HG02981 (cell line): ENCODE data around the gene SACS.

ENCODE experiments used
- ATAC-seq: cut with Tn5 transposase; IDR thresholded peaks from one replicate; pipeline ENCODE4 v1.9.1; 2021; ENCODE audit warnings: mild to moderate bottlenecking, moderate library complexity; ENCODE audit not compliant: unreplicated experiment

Gene SACS

DNA sequence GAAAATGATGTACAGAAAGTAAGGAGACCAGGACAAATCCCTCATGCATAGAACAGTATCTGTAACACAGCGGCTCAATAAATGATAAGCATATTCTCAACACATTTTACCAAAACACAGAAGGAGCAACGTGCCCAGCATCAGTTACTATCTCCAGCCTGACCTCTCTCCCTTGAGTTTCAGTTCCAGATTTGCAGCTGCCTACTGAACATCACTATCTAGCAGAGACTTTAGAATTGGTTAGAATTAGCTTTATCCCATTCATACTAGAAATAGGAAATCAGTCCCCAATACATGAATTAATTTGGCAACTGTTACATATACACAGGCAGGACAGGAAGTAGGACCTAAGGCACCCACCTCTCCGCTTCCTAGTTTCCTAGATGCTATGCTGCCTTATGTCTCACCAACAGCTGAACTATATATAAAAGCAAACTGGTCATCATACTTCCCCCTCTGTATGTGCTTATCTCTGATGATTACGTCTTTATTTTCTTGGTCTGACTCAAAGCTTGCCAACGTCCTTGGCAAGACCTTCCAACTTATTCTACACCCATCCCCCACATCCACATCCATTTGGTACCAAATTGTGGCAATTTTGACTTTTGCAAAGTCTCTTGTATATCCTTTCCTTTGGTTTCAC lies 61.1 kb downstream of the SACS start:
- ATAC-seq: no peak

DNA sequence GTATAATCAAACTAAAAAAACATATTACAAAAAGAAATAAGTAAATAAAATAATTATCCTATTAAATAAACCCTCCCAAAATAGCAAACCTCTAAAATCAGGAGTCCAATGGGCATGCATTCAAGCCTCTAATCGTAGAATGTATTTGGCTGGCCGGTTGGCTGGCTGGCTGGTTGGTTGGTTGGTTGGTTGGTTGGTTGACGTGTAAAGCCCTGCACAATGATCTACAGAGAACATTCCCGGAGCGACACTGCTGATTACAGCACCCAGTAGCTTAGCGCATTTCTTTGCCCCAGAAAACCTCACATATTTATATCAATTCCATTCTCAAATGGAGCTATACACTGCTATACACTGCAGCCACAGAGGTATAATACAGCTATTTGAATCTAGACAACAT lies 65.6 kb downstream of the SACS start:
- ATAC-seq: no peak

- ATAC-seq: no peak
Measured at GRCh38 chr13:23365652-23366051, 67.8 kb downstream of the SACS start.

- no peak for ATAC-seq
Measured at GRCh38 chr13:23359882-23360281, 73.6 kb downstream of the SACS start.

- ATAC-seq: no peak
Measured at GRCh38 chr13:23357349-23357748, 76.2 kb downstream of the SACS start.

GRCh38 chr13:23356368-23356767 lies 77.1 kb downstream of the SACS start:
- ATAC-seq: no peak

DNA sequence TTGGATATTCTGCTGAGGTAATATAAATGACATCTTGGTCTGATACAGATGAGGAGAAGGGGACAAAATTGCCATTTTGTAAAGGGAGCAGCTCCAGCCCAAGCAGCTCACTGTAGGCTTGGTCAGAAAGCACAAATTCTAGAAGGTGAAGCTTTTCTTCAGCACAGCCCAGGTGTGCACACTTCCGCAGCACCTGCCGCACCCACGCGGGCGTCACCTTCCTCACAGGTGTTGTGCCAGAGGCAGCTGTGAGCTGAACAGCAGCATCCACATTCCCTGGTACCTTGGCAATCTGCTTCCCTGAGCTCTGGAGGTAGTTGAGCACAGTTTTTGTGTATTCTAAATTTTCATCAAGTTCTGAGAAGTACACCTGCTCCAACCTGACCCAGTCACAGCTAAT lies 79.0 kb downstream of the SACS start:
- ATAC-seq: no peak

GRCh38 chr13:23352161-23352560 lies 81.3 kb downstream of the SACS start:
- ATAC-seq: no peak

GRCh38 chr13:23350009-23350408 lies 83.5 kb downstream of the SACS start:
- no peak for ATAC-seq

DNA sequence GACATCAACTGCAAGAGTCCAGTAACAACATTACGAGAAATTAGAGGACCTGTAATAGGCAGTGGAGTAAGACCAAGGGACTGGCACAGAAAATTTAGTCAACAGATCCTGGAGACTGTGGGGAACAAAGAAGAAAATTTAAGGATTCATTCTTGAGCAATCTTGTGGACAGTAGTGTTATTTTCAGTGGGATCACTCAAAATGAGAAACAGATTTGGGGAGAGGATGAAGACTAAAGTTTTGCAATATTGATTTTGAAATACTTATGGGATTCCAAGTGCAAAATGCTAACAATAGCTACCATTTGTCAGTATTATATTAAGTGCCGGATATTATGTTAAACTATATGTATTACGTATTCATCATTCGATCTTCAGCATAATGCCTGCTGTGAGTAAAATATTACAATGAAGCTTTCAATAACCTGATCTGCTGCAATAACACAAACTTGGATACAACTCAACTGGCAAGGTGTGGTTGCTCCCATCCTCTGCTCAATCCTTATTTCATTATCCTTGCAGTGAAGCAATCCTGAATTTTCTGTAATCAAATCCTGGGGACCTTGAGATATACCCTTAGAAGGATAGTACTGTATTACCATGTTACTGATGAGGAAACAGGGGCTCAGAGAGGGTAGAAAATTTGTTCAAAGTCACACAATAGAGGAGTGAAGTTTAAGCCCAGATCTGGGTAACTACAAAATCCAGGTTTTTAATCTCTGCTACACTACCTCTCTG lies 84.2 kb downstream of the SACS start:
- no peak for ATAC-seq

DNA sequence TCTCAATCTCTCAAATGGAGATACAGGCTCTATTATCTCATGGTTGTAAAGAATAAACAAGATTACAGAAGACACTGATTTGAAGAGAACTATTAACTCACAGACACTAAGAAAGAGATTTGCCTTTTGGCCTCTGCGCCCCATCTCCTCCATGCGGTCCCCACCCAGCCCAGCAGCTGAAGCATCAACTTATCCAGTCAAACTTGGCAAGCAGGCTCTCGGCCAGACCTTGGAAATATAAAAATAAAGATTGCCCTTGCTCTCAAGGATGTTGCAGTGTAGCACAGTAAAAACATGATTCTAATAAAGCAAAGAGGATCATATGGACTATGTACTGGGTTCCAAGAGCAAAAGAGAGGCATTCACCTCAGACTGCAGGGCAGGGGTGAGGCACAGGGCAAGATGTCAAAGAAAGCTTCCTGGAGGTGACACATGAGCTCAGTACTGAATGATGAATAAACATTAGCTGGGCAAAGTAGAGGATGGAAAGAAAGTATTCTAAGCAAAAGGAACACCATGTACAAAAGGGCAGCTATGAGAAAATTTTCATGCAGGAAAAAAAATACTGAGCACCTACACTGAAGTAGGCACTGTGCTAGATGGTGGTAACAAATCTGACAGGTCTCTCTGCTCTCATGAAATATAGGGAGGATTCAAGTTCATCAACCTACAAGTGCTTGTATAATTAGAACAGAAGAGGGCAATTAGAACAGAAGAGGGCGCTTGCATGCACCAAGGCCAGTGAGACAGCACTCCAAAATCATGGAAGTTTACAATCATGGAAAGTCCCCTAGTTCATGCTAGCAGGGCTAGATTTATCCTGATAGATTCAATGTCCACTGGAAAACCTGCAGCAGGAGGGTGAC lies 85.0 kb downstream of the SACS start:
- no peak for ATAC-seq

GRCh38 chr13:23347601-23348000 lies 85.9 kb downstream of the SACS start:
- ATAC-seq: no peak

GRCh38 chr13:23344931-23345595 lies 88.4 kb downstream of the SACS start:
- ATAC-seq: no peak

- no peak for ATAC-seq
Measured at GRCh38 chr13:23339225-23339624, 94.3 kb downstream of the SACS start.

DNA sequence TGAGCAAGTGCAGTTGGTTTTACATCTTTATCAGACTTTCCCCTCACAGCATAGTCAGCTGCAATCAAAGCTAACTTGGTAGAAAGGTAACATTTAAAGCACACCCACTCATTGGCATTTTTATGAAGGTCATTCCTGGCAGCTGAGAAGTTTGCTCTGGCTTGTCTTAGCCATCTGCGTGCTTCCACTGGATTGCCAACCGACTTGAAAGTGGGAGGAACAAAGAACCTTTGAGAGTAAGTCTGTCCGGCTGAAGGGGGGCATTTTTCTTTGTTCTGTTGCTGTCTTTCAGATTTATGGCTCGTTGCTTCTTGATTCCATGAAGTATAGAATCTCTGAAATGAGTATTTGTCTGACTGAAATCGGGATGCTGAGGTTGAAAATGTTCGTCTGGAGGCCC lies 103.1 kb downstream of the SACS start:
- no peak for ATAC-seq

GRCh38 chr13:23325191-23325590 lies 108.3 kb downstream of the SACS start:
- no peak for ATAC-seq

GRCh38 chr13:23323946-23324709 lies 109.4 kb downstream of the SACS start:
- ATAC-seq: no peak

DNA sequence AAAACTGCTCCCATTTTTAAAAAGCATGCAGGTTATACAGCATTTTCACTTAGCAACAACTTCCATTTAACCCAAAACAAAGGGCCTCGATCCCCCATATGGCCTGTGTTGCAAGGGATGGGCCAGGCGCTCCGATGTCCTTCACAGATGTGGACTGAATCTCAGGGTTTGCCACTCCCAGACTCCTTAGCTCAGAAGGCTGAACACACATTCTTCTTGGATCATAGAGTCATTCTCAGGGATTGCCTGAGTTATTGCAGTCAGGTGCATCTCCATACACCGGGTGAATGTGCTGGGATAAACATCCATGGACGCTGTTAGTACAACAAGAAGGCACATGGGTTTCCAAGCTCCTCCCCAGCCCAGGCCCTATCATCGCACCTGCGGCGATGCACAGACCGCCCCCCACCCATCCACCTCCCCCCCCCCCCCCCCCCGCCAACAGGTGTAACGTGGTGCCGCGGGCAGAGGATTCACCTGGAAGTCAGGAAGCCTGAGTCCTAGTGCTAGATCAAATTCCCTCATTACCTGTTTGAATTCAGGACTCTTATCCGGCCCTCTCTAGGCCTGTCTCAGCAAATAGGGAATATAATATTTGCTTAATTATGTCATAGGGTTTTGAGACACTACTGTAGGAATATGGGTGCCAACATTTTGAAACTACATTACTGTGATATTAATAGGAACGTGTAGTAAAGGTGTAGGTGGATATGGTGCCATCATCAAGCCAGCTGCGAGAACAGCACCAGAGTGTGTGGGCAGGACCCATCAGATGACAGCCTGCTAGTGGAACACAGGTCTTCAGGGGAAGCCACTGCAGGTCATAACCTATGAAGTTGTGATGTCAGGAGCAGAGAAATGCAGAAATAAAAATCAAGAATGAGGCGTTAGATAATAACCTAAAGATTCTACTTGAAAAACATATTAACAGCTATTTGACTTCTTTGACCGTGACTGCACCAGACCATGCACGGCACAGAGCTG lies 110.9 kb downstream of the SACS start:
- ATAC-seq: no peak

GRCh38 chr13:23321535-23322241 lies 111.8 kb downstream of the SACS start:
- ATAC-seq: peak; percentile 71
